ENCODE measurements around the gene UQCRC2.

DNA sequence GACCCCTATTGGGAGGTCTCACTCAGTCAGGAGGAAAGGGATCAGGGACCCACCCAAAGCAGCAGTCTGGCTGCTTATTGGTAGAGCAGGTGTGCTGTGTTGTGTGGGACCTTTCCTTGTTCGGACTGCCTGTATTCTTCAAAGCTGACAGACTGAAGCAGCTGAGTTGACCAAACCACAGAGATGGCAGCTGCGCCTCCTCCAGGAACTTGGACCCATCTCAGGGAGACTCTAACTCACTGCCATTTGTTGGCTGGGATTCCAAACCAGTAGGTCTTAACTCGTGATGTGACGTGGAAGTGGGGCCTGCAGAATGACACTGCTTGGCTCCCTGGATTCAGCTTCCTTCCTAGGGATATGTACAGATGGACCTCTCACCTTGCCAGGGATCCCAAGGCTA, 9.6 kb upstream of the UQCRC2 start:
- TF ChIP-seq CTCF (IDR thresholded peaks at IDR 0.05) = no peak
- no peak for TF ChIP-seq POLR2AphosphoS5 (IDR thresholded peaks at IDR 0.05)
- TF ChIP-seq POLR2A (IDR thresholded peaks at IDR 0.05) = no peak
- TF ChIP-seq EP300 (IDR thresholded peaks at IDR 0.05) = no peak

Measured in stomach (tissue), 4 donors.